ENCODE results near the gene NMNAT2. TPM values are rescaled to one million over a fixed set of nuclear protein-coding genes. Genes with fewer than 3 reads are reported as not detected.

NMNAT2 gene
- total RNA-seq, 3 donors from 2014 or later: 0.29 to 2.4 (median 1.6) TPM

DNA sequence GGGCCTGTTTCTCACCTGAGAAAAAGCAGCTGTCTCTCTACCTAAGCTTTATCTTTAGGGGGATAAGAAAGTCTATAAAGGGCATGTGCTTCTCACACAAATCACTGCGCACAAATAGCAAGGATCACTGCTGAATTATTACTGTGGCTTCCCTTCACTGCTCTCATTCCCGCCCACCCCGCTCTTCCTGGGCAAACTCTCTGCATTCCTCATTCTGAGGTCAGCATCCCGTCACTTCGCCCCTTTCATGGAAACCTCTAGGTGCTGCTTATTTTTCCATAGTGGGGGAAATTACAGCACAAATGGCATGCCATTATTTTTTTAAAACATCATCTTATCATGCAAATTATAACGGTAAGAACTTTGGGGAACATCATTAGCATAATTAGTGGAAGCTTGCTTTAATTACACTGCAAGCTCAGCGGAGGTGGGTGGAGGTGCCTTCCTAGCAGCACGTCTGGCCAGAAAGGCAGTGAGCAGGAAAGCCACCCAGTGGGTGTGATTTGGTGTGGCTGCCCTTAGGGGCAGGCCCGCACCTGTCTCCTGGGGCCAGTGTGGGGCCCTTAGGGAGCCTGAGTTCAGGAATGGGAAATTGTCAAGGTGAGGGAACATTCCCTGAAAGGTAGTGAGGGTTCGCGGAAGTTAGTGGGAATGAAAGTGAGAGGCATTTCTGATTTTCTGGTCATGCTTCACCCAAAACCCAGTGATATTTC is 126.2 kb downstream of the NMNAT2 start:
- H3K4me1 ChIP-seq: no peaks in the 10 kb centered on the region
- no peaks in the 10 kb centered on the region for H3K9me3 ChIP-seq
- TF ChIP-seq, protein P1, sequence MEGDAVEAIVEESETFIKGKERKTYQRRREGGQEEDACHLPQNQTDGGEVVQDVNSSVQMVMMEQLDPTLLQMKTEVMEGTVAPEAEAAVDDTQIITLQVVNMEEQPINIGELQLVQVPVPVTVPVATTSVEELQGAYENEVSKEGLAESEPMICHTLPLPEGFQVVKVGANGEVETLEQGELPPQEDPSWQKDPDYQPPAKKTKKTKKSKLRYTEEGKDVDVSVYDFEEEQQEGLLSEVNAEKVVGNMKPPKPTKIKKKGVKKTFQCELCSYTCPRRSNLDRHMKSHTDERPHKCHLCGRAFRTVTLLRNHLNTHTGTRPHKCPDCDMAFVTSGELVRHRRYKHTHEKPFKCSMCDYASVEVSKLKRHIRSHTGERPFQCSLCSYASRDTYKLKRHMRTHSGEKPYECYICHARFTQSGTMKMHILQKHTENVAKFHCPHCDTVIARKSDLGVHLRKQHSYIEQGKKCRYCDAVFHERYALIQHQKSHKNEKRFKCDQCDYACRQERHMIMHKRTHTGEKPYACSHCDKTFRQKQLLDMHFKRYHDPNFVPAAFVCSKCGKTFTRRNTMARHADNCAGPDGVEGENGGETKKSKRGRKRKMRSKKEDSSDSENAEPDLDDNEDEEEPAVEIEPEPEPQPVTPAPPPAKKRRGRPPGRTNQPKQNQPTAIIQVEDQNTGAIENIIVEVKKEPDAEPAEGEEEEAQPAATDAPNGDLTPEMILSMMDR (IDR thresholded peaks at IDR 0.05): no peak
- TF ChIP-seq POLR2AphosphoS5 (IDR thresholded peaks at IDR 0.05) (no peak), POLR2A (IDR thresholded peaks at IDR 0.05) (no peak)
- peak in 1 of 2 donors; percentile 45 for DNase-seq (ENCODE audit: low spot score in 2 of 2)
- H3K36me3 ChIP-seq: no peaks in the 10 kb centered on the region
- no peaks in the 10 kb centered on the region for H3K27me3 ChIP-seq
- no peak overlapping the region for H3K4me3 ChIP-seq
- intact Hi-C loops (cut with DNase I; ENCODE audit: low total_unique reads): no loop called here
- H3K27ac ChIP-seq: peak overlapping the region; percentile 68 to 80

DNA sequence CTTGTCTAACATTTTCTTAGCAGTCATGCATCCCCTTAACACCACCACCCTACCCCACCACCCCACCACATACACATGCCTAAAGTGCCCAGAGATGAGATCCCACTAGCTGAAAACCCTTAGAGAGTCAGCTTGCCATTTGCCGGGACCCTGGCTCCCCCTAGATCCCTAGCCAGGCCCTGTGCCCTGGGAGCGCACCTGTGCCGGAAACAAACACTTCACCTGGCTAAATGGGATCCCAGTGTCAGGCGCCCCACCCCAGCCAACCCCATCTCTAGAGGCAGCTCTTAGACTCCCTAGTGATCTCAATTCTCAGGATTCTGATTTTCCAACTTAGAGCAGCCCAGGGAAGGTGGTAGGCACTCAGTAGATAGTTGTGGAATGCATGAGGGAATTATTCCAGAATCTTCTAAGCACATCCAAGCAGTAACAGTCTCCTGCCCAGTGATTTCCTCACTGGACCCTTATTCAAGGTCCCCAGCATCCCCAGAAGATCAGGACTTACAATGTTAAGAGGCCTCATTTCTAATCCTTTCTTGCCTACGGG is 126.9 kb downstream of the NMNAT2 start:
- H3K36me3 ChIP-seq: no peaks in the 10 kb centered on the region
- no peaks in the 10 kb centered on the region for H3K4me1 ChIP-seq
- H3K9me3 ChIP-seq: no peaks in the 10 kb centered on the region
- no peaks in the 10 kb centered on the region for H3K27me3 ChIP-seq
- peak overlapping the region; percentile 68 to 80 for H3K27ac ChIP-seq
- intact Hi-C loops (cut with DNase I; ENCODE audit: low total_unique reads): no loop called here
- no peak for TF ChIP-seq POLR2A (IDR thresholded peaks at IDR 0.05)
- TF ChIP-seq, protein P1 (IDR thresholded peaks at IDR 0.05): no peak
- TF ChIP-seq POLR2AphosphoS5 (IDR thresholded peaks at IDR 0.05): no peak
- no peak for DNase-seq (ENCODE audit: low spot score in 2 of 2)
- H3K4me3 ChIP-seq: no peak overlapping the region

DNA sequence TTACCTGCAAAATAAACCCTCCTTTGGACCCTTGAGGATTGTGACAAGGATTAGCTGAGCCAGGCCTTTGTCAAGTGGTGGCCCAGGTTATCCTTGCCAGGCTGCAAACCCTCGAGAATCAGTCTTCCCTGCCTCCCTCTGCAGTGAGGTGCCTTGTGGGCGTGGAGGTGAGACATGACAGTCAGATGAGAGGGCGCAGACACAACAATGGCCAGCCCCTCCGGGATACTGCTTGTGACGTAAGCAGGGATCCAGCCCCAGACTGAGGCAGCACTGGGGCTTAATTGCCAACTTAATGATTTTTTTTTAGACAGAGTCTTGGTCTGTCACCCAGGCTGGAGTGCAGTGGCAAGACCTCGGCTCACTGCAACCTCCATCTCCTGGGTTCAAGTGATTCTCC is 127.6 kb downstream of the NMNAT2 start:
- Histone ChIP-seq H3K4me1 (no peaks in the 10 kb centered on the region), H3K36me3 (no peaks in the 10 kb centered on the region), H3K27me3 (no peaks in the 10 kb centered on the region), H3K4me3 (no peak overlapping the region), H3K9me3 (no peaks in the 10 kb centered on the region), H3K27ac (peak overlapping the region in 1 of 2 donors; percentile 80)
- TF ChIP-seq, protein P1 (IDR thresholded peaks at IDR 0.05): no peak
- TF ChIP-seq POLR2AphosphoS5 (IDR thresholded peaks at IDR 0.05): no peak
- intact Hi-C loops (cut with DNase I; ENCODE audit: low total_unique reads): no loop called here
- no peak for DNase-seq (ENCODE audit: low spot score in 2 of 2)

DNA sequence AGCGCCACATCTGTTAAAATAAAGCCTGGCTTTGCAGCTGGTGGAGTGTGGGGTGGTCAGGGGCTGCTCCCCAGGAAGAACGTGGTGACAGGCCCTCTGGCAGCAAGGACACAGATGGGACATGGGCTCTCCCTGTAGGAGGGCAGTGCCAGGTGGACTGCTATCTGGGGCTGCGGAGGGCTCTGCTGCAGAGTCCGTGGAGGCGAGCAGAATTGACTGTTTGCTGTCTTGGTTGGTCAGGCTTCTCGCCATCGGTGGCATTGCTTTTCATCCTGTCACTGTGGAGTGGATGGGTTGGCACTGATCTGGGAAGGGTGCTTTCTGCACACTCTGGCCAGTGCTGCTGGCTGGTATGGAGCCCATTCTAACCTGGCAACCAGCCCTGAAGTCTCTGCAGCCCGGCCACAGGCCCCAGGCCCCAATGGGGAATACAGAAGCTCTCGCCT is 129.1 kb downstream of the NMNAT2 start:
- H3K9me3 ChIP-seq: no peaks in the 10 kb centered on the region
- H3K4me1 ChIP-seq: no peaks in the 10 kb centered on the region
- intact Hi-C loops (cut with DNase I; ENCODE audit: low total_unique reads): no loop called here
- no peak for DNase-seq (ENCODE audit: low spot score in 2 of 2)
- H3K27ac ChIP-seq: no peak overlapping the region
- no peaks in the 10 kb centered on the region for H3K27me3 ChIP-seq
- H3K36me3 ChIP-seq: no peaks in the 10 kb centered on the region
- no peak for TF ChIP-seq POLR2A (IDR thresholded peaks at IDR 0.05)
- TF ChIP-seq POLR2AphosphoS5 (IDR thresholded peaks at IDR 0.05): no peak
- TF ChIP-seq, protein P1 (IDR thresholded peaks at IDR 0.05): no peak
- H3K4me3 ChIP-seq: no peak overlapping the region

- TF ChIP-seq POLR2A (IDR thresholded peaks at IDR 0.05) (no peak), POLR2AphosphoS5 (IDR thresholded peaks at IDR 0.05) (no peak)
- TF ChIP-seq, protein P1 (IDR thresholded peaks at IDR 0.05): no peak
- DNase-seq (ENCODE audit: low spot score in 2 of 2): no peak
- H3K9me3 ChIP-seq: no peaks in the 10 kb centered on the region
- H3K27me3 ChIP-seq: no peaks in the 10 kb centered on the region
- H3K36me3 ChIP-seq: no peaks in the 10 kb centered on the region
- H3K4me3 ChIP-seq: no peak overlapping the region
- H3K4me1 ChIP-seq: no peaks in the 10 kb centered on the region
- intact Hi-C loops (cut with DNase I; ENCODE audit: low total_unique reads): no loop called here
- H3K27ac ChIP-seq: no peak overlapping the region
These were observed 129.6 kb downstream of the NMNAT2 start for GRCh38 chr1:183288583-183288982.
